ENCODE data around the gene ARAP3.

The ARAP3 gene

DNA sequence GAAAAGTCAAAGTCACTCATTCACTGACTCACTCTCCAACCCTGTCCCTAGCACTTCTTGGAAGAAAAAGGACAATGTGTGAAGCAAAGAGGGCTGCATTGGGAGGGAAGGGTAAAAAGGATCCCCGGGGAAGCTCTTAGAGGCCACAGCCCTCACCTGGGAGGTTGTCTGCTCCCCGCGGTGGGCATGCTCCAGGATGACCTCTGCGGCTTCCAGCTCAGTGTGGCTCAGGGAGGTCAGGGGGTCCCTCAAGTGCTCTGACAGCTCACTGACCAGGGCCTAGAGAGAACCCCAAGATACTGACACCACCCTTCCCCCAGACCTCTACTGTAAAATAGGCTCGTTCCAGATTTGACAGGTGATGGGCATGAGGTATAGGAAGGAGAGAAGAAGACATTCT lies 34.8 kb downstream of the ARAP3 start:
- no peak for DNase-seq (ENCODE audit: low spot score)

DNA sequence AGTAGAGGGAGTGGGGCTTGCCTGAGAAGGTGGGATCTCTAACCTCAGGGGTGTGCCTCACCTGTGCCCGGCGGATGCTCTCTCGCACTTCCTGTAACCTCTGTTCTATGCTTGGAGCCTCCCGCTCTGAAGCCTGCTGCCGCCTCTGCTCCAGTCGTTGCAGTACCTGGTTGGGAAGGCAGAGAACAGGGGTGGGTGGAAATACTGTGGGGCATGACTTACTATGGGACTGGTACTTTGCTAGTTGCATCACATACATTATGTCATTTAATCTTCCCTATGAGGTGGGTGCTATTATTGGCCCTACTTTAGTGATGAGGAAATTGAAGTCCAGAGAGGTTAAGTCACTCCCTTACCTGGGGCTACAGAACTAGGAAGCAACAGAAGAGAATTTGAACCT lies 36.0 kb downstream of the ARAP3 start:
- no peak for DNase-seq (ENCODE audit: low spot score)

DNA sequence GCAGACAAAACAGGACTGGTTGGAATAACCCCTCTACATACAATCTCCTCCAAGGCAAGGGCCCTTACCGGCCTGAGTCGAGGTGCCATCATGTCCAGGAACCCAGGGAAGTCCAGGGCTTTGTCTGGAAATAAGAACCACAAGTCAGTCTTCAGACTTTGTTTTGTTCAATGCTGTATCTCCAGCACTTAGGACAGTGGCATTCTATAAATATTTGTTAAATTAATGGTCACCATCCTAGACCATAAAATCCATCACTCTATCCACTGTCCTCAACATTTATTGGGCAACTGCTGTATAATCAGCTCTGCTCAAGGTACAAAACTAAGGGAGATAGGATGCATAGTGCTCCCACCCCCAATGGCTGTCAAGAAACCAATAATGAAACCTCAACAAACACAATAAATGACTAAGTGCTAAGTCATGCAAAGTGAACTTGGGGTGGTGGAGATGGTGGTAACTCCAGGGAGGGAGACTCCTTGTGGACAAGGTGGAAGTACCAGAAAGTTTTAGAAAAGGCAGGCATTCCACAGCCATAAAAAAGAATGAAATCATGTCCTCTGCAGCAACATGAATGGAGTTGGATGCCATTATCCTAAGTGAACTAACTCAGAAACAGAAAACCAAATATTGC lies 40.3 kb downstream of the ARAP3 start:
- no peak for DNase-seq (ENCODE audit: low spot score)

DNA sequence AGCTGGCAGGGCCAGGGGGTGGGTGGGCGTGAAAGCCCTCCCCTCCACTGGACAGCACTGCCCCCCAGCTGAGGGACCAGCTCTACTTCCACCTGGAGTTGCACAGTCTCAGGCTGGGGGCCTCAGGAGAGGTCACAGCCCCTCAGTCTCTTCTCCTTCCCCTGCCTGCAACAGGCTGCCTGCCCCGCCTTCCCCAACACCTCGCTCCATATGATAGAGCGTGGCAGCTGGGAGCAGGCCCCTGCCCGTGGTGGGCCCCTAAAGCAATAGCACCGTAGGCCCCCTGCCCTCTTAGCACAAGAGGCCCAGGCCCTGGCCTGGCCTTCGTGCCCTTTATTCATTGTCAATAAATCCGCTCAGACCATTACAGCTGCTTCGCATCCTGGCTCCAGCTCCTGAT lies 41.3 kb downstream of the ARAP3 start:
- DNase-seq (ENCODE audit: low spot score) = no peak

DNA sequence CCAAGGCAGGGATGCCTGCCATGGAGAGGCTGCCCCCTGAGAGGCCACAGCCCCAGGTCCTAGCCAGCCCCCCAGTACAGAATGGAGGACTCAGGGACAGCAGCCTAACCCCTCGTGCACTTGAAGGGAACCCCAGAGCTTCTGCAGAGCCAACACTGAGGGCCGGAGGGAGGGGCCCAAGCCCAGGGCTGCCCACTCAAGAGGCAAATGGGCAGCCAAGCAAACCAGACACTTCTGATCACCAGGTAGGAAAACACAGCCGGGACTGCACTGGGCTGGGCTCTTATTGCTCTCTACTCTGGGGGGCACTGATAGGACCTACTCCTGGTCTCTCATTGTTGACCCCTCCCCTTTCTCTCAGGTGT lies 42.0 kb downstream of the ARAP3 start:
- no peak for DNase-seq (ENCODE audit: low spot score)

DNA sequence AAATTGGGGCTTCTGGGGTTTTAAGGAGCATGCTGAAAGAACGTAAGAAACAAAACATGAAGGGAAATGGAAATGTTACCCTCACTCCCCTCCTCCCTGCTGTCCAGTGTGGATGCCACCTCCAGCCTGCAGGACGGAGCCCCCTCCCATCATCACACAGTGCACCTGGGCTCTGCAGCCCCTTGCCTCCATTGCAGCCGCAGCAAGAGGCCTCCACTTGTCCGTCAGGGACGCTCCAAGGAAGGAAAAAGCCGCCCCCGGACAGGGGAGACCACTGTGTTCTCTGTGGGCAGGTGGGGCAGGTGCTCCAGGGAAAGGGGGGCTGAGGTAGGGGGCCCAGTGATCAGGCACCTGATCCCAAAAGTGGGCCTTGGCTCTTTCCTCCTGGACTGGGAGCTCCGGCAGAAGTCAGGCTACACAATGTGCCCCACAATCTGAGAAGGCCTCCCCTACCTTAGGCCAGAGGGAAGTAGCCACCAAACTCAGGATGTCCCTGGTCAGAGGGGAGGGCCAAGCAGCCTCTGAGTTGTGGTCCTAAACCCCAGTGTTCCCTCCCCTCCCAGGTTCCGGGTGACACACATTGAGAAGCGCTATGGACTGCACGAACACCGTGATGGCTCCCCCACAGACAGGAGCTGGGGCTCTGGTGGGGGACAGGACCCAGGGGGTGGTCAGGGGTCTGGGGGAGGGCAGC lies 42.5 kb downstream of the ARAP3 start:
- no peak for DNase-seq (ENCODE audit: low spot score)

DNA sequence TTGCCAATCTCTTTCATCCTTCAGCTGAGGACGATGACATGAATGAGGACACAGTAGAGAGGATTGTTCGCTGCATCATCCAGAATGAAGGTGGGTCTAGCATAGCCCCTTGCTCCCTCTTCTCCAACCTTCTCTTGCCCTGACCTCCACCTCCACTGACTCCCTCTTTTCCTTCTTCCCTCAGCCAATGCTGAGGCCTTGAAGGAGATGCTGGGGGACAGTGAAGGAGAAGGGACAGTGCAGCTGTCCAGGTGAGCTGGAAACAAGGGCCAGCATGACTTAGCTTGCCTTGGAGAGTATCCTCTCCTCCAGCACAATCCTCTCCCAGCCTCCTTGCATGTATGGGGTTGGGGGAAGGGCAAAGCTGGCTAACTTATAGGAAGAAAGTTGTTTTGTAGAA lies 43.3 kb downstream of the ARAP3 start:
- DNase-seq (ENCODE audit: low spot score) = no peak

DNA sequence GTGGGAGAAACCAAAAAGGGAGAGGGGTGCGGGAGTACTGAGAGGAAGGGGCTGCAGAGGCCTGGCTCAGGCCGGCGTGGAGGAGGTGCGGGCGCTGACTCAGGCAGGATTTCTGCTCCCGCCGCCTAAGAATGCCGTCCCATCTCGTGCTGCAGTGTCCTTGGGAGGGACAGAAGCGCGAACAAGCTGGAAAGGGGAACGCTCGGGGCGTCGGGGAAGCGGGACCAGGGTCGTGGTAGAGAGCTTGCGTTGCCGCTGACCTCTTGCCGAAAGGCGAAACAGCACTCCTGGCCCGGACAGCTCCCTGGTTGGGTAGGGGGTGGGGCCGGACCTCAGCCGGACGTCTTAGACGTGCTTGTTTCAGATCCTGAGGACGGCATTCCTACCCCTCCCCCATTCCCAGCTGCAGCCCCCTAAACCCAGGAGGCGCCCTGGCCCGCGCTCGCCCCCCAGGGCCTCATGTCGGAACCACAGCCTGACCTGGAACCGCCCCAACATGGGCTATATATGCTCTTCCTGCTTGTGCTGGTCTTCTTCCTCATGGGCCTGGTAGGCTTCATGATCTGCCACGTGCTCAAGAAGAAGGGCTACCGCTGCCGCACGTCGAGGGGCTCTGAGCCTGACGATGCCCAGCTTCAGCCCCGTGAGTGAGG lies 44.1 kb downstream of the ARAP3 start:
- peak; percentile 72 for DNase-seq (ENCODE audit: low spot score)

DNA sequence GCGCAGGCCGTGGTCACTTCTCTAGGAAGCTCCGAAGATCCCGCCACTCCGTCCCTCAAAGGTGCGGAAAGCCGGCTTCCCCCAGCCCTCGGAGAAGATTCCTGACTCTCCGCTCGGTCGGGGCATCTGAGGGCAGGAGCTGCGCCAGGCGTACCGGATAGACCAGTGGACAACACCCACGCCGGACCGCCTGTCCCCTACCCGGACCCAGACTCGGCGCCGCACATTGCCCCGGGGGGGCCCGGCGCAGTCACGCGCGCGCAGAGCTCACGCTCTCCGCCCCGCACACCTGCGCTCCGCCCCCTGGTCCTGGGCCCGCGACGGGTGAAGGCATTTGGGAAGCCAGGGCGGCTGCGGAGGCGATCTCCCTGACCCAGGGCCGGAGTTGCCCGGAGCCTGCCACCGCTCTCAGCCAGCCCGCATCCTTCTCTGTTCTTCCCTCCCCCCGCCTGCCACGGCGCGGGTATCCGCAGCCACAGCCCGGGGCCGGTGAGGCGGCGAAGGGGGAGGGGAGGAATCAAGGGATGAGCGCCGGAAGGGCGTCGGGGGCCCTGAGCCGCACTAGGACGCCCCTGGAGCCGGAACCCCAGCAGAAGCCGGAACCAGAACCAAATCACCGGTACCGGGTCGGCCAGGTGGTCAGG lies 44.8 kb downstream of the ARAP3 start:
- peak; percentile 50 for DNase-seq (ENCODE audit: low spot score)

DNA sequence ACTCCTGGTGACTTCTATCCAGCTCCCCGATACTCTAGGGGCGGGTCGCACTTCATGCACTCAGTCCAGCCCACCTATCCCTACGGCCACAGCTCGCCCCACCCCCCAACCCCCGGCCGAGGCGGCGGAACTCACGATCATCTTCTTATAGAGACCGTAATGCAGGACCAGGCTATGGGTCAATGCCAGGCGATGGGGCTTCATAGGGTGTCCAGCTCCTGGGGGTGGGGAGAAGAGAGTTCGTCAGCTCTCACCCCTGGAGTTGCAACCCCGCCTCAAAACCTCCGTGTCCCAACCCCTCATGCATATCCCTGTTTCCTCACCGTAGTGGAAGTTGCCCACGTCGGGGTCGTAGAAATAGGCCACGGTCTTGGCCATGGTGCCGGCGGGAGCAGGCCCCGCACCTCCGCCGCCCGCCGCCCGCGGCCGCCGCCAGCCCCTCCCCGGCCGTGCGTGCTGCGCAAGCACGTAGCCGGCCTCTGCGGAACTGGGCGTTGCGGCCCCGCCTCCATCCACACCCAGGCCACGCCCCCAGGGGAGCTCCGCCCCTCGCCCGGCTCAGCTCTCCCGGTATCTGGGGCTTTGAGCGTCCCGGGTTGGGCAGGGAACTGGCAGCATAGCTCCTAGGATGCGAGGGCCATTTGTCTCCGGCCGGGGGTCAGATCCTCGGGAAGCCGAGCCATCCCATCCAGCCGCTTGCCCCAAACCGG lies 45.5 kb downstream of the ARAP3 start, which contains the start of the genes HDAC3 and RELL2:
TSS of gene HDAC3 (minus strand) at position 437 of the 710 bp plus-strand sequence. CDS start at position 378, 59 bp downstream.
TSS of gene RELL2 (plus strand) at position 585 of the 710 bp plus-strand sequence. CDS start 1,229 bp downstream, outside the sequence.
- peak; percentile 89 for DNase-seq (ENCODE audit: low spot score)

DNA sequence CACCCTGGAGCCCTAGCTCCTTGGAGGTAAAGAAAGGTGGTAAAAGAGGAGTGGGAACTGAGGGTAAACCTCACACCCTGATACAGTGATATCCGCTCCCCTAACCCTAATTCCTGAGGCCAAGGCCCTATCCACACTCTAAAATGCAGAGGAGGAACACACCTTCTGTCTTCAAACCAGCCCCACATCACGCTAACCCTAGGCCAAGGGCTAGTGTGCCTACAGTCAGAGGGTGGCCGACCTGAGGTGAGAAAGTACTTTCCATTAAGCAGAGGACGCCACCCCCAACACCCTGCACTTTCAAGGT lies 46.0 kb downstream of the ARAP3 start:
- no peak for DNase-seq (ENCODE audit: low spot score)

DNA sequence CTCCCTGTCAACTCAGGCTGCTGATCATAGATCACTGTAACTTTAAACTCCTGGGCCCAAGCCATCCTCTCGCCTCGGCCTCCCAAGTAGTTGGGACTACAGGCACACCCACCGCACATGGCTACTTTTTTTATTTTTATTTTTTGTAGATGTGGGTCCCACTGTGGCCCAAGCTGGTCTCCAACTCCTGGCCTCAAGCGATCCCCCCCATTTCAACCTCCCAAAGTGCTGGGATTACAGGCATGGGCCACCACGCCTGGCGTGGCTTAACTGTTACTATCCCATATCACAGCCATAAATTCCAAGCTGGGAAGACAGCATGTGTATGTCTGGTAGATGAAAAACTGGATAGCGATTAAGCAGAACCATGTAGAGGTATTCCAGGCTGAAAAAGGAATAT lies 46.4 kb downstream of the ARAP3 start:
- DNase-seq (ENCODE audit: low spot score) = no peak

DNA sequence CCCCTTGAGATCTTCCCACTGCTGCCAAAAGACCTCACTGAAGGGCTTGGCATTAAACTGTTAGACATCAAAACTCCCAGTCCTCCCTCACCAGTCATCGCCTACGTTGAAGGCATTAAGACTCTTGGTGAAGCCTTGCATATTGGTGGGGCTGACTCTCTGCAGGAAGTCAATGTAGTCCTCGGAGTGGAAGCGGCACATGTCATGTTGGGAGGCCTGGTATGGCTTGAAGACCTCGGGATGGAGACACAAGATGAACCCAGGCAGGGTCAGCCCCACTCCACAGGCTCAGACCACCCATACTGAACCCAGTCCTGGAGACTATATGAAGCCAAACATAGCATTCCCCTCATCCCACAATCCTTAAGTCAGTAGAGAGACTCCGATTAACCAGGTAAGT lies 47.3 kb downstream of the ARAP3 start:
- no peak for DNase-seq (ENCODE audit: low spot score)

DNA sequence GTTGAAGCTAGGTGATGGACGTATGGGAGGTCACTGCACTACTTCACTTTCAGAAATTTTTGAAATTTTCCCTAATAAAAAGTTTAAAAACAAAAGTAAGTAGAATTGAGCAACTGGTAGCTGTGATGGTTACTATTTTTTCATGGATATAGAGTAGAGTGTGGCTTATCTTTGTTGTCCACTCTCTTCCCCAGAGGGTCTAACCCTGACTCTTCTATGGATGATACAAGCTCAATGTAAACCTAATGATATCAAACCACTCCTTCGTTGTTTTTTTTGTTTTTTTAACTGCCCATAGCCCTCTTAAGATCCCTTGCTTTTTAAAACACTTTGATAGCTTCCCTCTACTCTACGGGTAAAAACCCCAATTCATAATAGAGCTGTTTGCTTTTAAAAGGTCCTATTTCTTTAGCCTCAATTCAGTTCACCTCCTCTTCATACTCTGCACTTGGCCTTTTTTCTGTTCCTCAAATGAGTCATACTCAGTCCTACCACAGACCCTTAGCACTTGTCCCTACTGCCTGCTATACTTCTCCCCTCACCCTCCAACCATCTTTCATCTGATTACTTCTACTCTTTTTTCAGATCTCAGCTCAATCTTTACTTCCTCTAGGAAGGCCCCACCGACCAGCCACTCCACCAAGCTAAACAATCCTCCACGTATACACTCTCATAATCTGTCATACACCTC lies 48.0 kb downstream of the ARAP3 start:
- DNase-seq (ENCODE audit: low spot score) = no peak

DNA sequence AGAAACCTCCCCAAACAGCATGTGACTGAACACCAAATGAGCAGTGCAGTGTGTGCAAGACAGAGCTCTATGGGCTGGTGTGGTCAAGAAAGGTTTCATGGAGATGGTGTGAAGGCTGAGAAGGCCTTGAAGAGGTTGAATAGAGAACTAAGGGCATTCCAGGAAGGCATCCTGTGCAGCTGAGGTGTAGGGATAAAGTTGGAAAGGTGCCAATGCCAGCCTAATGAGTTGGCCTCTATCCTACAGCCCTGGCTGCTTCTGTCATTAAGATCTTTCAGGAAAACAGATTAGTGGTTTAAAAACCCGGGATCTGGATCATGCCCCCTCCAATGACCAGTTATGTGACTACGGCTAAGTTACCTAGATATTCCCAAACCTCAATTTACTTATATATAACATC lies 49.4 kb downstream of the ARAP3 start:
- DNase-seq (ENCODE audit: low spot score) = no peak

DNA sequence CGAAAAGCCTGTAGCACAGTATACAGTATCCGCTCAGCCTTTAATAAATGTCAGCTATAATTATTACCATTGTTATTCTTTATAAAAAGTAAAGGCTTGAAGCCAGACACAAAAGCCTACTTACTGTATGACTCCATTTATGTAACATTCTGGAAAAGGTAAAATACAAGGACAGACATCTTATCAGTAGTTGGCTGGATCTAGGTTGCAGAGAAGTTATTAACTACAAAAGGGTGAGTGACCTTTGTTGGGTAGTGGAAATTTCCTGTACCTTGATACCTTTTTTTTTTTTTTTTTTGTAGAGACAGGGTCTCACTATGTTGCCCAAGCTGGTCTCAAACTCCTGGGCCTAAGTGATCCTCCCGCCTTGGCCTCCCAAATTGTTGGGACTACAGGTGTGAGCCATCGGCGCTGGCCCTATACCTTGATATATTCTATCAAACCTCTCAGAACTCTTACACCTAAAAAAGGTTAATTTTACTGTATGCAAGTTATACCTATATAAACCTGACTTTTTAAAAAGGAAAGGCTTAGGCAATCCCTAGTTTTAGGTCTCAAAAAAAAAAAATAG lies 51.4 kb downstream of the ARAP3 start:
- DNase-seq (ENCODE audit: low spot score) = no peak

DNA sequence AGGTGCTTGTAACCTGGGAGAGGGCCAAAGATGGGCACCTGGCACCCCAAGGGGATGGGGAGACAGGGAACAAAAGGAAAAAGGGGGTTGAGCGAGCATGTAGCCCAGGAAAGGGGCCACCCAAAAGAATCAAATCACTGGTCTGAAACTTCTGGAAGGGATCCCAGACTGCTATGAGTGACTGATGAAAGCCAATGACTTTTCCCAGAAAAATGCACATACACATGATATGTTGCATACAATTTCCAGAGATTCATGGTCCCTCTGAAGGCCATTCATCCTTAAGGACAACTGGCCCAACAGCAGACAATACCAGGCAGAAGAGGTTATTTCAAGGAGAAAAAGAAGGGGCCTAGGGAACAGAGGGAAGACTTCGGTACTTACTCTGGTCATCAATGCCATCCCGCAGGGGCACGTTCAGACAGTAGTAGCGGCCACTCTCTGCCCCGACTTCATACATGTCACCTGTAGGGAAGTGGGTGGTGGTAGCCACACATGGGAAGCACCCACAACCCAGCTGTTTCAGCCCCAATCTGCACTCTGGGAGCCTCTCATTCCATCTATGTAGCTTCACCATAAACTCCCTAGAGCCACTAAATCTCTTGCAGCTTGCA lies 53.7 kb downstream of the ARAP3 start:
- DNase-seq (ENCODE audit: low spot score) = no peak

DNA sequence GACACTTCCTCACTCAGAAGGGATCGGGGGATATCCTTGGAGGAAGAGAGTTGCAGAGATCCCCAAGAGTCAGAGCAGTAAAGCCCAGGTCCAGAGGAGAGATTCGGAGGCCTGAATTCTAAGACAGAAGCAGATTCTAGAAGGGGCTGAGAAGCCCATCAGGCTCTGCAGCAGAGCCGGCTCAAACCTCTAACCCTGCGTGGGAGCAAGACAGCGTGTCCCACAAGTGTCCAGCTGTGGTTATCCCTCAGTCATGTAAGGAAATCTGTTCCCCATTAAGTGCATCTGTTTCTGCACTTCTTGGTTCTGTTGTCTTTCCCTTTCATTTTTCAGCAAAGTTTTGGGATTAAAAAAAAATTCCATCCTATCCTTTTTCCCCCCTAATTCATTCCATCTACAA lies 58.4 kb downstream of the ARAP3 start:
- DNase-seq (ENCODE audit: low spot score) = no peak

DNA sequence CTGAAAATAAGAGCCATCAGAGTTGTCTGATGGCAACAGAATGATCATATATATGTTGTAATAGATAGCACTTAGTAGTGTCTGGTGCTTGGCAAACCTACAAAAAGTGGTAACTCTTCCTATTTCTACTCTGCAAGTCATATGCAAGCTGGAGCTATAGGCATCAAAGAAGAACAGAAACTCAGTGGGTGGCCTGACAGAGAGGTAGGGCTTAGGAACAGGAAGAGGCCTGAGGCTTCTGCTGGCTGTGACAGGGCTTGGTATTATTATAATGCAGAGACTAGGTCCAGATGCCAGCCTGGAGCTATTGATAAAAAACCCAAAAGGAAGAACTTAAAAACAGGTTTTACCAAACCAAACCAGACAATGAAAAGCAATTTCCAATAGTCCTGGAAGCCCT lies 58.8 kb downstream of the ARAP3 start:
- DNase-seq (ENCODE audit: low spot score) = no peak

DNA sequence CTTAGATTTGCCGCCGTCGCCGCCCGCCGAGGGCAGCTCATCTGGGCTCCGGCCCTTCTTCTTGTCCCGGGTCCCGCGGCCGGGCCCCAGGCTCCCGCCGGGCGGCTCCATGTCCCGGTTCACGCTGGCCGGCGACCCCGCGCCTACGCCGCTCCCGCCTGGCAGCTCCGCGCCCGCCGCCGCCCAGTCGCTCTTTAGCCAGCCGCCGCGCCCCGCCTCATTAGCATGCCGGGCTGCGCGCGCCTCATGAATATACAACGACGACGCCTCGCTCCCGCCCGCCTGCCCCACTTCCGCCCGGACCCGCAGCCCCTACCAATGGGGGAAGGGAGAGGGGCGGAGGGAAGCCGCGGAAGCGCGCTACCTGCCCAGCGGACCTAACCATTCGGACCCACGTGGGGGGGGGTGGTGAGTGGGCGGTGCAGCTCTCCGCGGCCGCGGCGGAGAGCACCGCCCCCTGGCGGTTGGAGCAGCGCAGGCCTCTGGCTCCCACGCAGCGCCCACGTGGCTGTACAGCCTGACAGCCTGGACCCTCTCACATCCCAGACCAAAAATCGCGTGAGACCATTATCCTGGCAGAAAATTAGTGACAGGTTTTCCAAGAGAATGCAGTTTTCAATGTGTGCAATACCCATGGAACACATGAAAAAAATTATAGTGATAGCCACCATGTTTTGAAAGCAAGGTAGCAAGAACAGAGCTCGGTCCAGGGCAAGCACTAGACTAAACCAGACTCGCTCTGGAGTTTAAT lies 63.1 kb downstream of the ARAP3 start, which contains the start of gene DIAPH1:
TSS of gene DIAPH1 (minus strand) at position 197 of the 751 bp plus-strand sequence. CDS start at position 111, 86 bp downstream.
- DNase-seq (ENCODE audit: low spot score) = peak; percentile 96

All from SK-N-DZ (cell line).